A549 treated with CORT108297 at 1 μM for 4 hours (cell line): ENCODE data around the gene GSPT2. TPM values are rescaled to one million over a fixed set of nuclear protein-coding genes. Genes with fewer than 3 reads are reported as not detected.

Experiments used
- total RNA-seq: library from RNA; stranded (reverse); fragments of 200-300 nt; extraction: Qiagen RNA extraction; gene quantifications from 5 replicates; pipeline ENCODE4 v1.2.3, GENCODE V29; 2022

GSPT2 gene
- total RNA-seq: 7.7 to 10.9 TPM (median 8.5 TPM) in 5 replicates

GRCh38 chrX:51743179-51743957 is at the start of gene GSPT2:
TSS of gene GSPT2 (plus strand) at chrX:51743442. CDS start at chrX:51743627, 185 bp downstream.

GRCh38 chrX:51710277-51711164 is 32.7 kb upstream of the GSPT2 start, which contains the start of gene CENPVL1:
TSS of gene CENPVL1 (plus strand) at chrX:51710512. CDS start at chrX:51710512, 0 bp downstream.

Other genes starting within 250 kb of the GSPT2 start
- 2.8 to 3.8 TPM (median 3.4 TPM) in 5 replicates for gene NUDT11, start 246.8 kb upstream of the GSPT2 start, total RNA-seq
- 0.06 to 0.20 TPM (median 0.15 TPM) in 5 replicates for gene CENPVL3, start 124.5 kb upstream of the GSPT2 start, total RNA-seq
- not detected in 5 replicates for gene CENPVL2, start 60.6 kb upstream of the GSPT2 start, total RNA-seq
- gene CENPVL1, start 32.9 kb upstream of the GSPT2 start, total RNA-seq: not detected in 5 replicates
- 65.5 to 89.0 TPM (median 79.4 TPM) in 5 replicates for gene MAGED1, start 150.2 kb downstream of the GSPT2 start, total RNA-seq